NCI-H1105 (cell line): ENCODE data around the gene RNF34.
"Not testable (repeated sequence)": the region's sequence is repeated elsewhere in the genome, so short reads cannot be mapped to it uniquely, and the experiment has no call there.

Source experiments
- DNase-seq: peaks from one replicate; lab custom pipeline; 2025; lab: John Stamatoyannopoulos, UW

Gene RNF34, protein sequence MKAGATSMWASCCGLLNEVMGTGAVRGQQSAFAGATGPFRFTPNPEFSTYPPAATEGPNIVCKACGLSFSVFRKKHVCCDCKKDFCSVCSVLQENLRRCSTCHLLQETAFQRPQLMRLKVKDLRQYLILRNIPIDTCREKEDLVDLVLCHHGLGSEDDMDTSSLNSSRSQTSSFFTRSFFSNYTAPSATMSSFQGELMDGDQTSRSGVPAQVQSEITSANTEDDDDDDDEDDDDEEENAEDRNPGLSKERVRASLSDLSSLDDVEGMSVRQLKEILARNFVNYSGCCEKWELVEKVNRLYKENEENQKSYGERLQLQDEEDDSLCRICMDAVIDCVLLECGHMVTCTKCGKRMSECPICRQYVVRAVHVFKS

DNA sequence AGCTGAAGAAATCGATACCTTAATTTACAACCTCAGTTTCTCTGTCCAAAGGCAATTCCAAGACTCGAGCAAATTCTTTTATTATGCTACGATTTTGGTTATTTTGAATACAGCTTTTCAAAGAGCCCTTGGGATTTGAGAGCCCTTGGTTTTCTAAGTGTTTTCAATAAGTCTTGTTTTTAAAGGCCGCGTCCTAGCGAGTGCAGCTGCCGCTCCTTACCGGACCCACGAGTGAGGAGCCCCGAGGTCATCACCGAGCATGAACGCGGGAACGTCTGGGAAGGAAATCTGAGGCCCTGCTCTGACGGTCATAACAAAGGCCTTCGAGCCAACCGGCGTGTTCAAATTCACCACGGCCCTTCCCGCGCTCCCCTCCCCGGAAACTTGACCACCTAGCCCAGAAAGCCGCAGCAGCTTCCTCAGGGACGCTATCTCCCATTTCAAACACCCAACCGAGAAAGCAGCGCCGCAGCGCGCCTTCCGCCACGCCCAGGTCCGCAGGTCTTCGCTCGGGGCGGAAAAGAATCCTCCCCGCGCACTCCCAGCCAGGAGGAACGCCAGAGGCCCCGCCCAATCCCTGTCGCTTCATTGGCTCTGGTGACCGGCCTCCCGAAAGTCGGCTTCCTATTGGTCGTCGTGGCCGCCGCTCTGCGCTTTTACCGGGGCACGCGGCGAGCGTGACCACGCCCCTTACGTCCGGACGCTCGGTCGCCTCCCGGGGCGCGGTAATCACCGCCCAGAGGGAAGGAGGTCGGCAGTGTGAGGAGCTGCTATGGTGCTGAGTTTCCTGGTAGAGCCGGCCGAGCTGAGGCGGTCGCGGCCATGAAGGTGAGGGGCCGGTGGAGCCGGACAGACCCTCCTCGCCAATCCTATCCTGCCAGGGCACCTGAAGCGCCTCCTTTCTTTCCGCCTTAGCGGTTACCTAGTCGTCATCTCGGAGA, at the start of gene RNF34:
Gene RNF34, plus strand, starts transcription at position 728 of the 941 bp plus-strand sequence. Its CDS starts 95 bp downstream, at position 823.
- peak; percentile 99 for DNase-seq

DNA sequence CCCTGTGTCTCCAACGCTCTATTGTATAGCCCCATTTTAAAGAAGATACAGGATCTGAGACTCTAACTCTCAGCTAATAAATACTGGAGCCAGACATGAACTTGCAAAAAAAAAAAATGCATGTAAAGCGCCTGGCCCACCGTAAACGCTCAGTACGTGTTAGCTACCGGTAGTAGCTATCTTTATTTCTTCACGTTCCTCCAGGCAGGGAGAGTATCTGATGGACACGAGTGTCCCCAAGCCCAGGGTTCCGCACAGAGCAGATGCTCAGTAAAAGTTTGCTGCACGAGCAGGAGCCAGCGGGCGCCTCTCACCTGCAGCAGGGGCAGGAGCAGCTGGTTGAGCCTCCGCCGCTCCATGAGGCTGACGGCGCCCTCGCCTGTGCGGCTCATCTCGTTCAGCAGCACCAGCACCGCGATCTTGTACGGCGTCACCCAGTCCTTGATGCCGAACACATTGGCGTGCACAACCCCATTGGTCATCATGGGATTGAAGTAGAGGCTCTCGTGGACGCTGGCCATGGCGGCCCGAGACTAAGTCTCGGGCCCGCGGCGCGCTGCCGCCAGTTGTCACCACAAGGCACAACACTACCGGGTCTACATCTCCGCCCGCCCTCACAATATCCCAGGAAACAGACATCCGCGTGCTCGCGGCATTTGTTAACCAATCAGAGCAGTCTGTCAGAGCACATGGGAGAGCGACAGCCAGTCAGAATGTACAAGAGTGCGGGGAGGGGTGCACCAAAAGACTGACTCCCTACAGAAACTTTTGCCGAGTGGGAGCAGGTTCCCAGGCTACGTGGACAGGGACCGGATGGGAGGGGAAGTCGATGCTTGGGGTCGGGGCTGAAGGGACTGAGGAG, 47.9 kb upstream of the RNF34 start, which contains the start of gene ANAPC5:
Gene ANAPC5, minus strand, starts transcription at position 592 of the 862 bp plus-strand sequence. Its CDS starts 71 bp downstream, at position 521.
- DNase-seq, result peak; percentile 98

DNA sequence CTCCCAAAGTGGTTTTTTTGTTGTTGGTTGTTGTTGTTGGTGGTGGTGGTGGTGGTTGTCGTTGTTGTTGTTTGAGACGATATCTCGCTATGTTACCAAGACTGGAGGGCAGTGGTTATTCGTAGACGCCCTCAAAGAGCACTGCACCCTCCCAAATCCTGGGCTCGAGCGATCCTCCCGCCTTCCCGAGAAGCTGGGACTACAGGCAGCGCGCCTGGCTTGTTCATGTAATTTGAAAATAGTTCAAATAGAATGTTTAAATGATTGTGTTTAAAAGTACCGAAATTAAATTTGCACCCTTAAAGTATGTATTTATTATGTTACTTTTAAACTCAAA, 47.3 kb upstream of the RNF34 start:
- DNase-seq, result peak; percentile 85

DNA sequence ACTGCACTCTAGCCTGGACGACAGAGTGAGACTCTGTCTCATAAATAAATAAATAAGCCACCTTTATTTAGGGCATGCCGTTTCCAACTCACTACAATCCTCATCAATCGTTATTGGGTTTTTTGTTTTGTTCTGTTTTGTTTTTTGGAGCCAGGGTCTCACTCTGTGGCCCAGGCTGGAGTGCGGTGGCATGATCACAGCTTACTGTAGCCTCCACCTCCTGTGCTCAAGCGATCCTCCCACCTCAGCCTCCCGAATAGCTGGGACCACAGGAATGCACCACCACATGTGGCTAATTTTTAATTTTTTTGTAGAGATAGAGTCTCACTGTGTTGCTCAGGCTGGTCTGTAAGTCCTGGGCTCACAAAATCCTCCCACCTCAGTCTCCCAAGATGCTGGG, 44.1 kb upstream of the RNF34 start:
- no peak for DNase-seq

DNA sequence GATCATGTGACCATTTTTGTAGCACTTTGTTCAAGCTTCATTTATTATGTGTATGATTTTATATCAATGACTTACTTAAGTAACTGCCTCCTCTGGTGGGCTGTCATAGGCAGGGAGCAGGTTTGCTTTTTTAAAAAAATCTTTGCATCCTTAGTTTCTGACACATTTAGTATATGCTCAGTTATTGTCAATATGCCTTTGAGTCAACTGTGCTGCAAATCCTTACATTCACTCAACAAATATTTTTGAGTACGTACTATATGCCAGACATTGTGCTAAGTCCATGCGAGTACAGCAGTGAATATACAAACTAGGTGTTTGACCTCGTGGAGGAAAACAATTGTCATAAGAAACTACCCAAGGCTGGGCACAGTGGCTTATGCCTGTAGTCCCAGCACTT, 43.3 kb upstream of the RNF34 start:
- DNase-seq, result no peak

DNA sequence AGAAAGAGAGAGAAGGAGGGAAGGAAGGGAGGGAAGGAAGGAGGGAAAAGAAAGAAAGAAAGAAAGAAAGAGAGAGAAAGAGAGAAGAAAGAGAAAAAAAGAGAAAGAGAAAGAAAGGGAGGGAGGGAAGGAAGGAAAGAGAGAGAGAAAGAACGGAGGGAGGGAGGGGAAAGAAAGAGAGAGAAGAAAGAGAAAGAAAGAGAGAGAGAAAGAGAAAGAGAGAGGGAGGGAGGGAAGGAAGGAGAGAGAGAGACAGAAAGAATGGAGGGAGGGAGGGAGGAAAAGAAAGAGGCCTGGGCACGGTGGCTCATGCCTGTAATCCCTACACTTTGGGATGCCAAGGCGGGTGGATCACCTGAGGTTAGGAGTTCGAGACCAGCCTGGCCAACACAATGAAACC, 42.6 kb upstream of the RNF34 start:
- no peak for DNase-seq

DNA sequence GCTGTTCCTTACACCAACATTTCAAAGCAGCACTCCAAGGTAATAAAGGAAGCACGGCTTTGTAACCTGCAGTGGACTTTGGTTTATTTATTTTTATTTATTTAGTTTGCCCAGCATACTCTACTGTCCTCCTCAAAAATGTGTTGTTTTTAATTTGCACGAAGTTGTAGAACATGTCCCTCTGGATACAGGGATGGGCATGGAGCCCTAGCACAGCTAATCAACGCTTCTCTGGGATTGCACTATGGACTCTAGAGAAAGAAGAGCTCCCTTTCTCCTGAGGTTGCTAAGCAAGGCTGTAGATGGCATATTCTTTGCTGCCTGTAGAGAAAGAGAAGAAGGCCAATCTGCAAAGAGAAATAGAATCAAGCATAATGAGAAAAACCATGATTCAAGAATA, 41.8 kb upstream of the RNF34 start:
- no peak for DNase-seq

DNA sequence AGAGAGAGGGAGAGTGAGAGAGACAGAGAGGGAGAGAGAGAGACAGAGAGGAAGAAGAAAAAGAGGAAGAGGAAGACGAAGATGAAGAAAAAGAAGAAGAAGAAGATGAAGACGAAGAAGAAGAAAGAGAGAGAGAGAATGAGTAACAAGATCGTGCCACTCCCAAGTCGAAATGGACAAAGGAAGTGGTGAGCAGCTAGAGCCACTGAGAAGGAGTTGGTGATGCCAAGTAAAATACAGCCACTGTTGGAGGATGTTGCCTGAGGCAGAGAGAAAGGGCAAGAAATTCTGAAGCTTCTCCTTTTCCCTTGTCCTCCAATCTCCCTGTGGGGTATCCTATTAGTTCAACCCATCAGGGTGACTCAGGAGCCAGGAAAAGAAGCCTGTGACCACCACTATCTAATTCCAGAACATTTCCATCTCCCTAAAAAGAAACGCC, 35.2 kb upstream of the RNF34 start:
- DNase-seq, result no peak

DNA sequence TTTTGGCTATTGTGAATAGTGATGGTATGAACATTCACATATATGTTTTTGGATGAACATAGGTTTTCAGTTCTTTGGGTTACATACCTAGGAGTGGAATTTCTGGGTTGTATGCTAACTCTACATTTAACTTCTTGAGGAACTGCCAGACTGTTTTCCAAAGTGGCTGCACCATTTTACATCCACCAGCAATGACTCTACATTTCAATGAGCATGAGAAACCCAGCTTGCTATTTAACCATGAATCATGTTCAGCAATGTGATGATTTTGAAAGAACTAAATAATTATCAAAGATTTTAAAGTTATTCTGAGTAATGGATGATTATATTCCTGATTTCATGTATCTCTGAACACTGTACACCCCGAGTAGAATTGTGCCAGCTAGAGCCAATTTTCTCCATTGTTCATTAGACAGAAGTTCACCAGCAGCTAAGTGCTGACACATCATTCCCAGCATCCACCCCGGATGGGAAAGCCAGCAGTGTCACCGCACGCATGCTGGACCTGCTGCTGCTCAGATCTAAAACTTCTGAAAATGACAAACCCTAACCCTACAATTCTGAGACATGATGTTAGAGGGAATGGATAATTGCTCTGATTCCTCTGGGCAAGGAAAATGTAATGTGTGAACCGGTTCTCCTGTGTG, 34.4 kb upstream of the RNF34 start:
- no peak for DNase-seq

DNA sequence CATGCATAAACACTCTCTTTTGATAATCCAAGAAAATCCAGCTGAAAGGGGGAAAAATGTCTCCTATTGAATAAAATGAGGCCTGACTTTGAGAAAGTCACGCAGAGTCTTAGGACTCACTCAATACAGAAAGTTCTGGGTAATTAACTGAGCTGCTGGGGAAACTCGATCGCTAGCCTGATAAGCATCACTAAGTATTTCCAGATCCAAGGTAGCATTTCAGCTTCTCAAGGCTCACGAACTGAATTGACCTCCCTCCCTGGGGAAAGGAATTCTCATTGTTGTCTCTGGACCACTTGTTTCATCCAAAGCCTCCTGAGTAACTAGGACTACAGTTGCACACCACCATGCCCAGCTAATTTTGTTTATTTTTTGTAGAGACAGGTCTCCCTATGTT, 33.9 kb upstream of the RNF34 start:
- DNase-seq, result no peak

DNA sequence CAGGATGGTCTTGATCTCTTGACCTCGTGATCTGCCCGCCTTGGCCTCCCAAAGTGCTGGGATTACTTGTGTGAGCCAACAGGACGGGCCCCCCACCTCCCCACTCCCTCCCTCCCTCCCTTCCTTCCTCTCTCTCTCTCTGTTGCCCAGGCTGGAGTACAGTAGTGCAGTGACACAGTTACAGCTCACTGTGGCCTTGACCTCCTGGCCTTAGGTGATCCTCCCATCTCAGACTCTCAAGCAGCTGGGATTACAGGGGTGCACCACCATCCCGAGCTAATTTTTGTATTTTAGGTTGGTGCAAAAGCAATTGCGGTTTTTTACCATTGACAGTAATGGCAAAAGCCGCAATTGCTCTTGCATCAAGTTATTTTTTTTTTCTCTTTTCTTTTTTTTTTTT, 28.5 kb upstream of the RNF34 start:
- DNase-seq, result no peak

DNA sequence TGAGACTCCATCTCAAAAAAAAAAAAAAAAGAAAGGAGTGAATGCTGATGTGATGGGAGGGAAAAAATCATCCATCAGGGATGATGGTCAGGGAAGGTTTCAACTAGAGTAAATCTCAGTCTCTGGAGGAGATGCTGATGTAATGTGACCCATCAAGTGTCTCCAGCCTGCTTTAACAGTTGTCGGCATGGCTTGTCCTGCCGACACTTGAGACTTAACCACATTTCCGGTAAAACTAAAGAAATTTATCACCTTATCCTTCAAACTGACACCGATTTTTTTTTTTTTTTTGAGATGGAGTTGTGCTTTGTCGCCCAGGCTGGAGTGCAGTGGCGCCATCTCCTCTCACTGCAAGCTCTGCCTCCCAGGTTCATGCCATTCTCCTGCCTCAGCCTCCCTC, 26.2 kb upstream of the RNF34 start:
- DNase-seq, result no peak

DNA sequence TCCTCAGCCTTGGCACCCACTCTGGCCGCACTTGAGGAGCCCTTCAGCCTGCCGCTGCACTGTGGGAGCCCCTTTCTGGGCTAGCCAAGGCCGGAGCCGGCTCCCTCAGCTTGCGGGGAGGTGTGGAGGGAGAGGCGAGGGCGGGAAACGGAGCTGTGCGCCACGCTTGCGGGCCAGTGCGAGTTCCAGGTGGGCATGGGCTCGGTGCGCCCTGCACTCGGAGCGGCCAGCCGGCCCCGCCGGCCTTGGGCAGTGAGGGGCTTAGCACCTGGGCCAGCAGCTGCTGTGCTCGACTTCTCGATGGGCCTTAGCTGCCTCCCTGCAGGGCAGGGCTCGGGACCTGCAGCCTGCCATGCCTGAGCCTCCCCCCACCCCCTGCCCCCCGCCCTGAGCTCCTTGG, 25.6 kb upstream of the RNF34 start:
- not testable (repeated sequence) for DNase-seq

DNA sequence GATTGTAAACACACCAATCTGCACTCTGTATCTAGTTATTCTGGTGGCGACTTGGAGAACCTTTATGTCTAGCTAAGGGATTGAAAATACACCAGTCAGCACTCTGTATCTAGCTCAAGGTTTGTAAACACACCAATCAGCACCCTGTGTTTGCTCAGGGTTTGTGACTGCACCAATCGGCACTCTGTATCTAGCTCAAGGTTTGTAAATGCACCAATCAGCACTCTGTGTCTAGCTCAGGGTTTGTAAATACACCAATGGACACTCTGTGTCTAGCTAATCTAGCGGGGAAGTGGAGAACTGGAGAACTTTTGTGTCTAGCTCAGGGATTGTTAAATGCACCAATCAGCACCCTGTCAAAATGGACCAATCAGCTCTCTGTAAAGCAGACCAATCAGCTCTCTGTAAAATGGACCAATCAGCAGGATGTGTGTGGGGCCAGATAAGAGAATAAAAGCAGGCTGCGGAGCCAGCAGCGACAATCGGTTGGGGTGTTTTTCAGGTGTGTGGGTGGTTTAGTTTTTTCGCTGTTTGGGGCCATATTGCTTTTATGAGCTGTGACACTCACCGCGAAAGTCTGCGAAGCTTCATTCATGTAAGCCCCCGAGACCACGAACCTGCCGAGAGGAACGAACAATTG, 24.9 kb upstream of the RNF34 start:
- DNase-seq, result not testable (repeated sequence)

DNA sequence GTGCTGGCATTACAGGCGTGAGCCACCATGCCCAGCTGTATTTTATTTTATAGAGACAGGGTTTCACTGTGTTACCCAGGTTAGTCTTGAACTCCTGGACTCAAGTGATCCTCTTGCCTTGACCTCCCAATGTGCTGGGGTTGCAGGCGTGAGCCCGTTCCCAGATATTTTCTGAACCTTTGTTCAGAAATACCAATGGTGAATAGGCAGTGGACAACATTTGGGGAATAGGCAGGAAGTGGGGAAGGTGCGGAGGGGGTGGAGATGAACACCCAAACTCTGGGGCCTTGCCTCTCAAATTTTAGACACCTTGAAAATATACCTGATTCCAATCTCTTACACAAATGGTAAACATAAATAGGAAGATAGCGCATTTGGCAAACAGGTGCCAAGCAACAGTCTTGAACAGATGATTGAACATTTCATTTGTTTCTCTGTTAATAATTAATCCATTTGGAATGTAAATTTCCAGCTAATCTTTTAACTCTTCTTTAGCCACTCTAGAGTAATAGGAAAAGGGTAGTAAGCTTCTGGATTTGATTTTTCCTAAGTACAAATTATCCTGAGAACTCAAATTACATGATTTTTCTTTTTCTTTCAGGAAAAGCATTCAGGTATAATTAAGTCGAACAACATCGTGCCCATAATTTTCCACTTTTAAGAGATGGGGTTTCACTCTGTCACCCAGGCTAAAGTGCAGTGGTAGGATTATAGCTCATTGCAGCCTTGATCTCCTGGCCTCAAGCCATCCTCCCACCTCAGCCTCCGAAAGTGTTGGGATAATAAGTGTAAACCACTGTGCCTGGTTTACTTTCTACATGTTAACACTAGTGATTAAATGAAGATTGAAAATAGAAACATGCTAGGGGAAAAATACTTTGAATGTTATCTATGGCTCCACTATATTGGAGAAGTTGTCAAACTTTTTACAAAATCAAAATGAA, 22.9 kb upstream of the RNF34 start:
- DNase-seq, result no peak

DNA sequence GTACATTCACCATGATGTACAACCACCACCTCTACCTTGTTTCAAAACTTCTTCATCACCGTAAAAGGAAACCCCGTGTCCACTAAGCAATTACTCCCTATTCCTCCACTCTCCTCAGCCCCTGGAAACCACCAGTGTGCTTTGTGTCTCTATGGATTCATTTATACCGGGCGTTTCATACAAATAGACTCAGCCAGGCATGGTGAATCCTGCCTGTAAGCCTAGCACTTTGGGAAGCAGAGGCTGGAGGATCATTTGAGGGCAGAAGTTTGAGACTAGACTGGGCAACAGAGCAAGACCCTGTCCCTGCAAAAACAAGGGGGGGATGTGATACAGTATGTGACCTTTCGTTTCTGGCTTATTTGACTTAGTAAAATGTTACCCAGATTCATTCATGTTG, 21.2 kb upstream of the RNF34 start:
- DNase-seq, result no peak

DNA sequence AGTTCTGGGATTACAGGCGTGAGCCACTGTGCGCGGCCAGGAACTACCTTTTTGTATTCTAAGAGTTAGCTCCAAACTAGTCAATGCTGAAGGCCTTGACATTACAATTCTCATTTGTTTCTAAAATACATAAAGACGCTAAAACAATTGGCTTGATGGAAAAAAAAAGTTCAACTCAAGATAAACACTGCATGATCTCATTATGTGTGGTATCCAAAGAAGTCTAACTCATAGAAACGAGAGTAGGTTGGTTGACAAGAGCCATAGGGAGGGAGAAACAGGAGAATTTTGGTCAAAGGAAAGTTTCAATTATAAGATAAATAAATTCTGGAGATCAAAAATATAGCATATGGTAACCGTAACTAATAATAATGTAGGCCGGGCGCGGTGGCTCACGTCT, 20.0 kb upstream of the RNF34 start:
- no peak for DNase-seq

DNA sequence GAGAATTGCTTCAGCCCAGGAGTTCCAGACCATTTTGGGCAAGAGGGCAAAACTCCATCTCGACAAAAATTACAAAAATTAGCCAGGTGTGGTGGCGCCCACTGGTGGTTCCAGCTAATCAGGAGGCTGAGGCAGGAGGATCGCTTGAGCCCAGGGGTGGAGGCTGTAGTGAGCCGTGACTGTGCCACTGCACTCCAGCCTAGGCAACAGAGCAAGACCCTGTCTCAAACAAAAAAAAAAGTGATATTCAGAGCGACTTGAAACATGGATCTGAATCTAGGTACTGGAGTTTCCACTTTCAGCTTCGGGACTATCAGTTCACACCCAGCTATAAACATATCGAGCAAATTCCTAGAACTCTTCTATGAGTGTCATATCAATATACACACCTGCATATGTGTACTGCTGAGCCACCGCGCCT, 16.3 kb upstream of the RNF34 start:
- no peak for DNase-seq

DNA sequence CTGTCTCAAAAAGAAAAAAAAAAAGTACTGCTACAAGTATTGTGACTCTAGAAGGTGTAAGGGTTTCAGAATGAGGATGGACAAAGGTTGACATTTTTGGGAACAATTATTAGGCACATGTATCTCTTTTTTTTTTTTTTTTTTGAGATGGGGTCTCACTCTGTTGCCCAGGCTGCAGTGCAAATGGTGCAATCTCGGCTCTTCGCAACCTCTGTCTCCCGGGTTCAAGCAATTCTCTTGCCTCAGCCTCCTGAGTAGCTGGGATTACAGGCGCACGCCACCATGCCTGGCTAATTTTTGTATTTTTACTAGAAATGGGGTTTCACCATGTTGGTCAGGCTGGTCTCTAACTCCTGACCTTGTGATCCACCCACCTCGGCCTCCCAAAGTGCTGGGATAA, 15.0 kb upstream of the RNF34 start:
- not testable (repeated sequence) for DNase-seq

DNA sequence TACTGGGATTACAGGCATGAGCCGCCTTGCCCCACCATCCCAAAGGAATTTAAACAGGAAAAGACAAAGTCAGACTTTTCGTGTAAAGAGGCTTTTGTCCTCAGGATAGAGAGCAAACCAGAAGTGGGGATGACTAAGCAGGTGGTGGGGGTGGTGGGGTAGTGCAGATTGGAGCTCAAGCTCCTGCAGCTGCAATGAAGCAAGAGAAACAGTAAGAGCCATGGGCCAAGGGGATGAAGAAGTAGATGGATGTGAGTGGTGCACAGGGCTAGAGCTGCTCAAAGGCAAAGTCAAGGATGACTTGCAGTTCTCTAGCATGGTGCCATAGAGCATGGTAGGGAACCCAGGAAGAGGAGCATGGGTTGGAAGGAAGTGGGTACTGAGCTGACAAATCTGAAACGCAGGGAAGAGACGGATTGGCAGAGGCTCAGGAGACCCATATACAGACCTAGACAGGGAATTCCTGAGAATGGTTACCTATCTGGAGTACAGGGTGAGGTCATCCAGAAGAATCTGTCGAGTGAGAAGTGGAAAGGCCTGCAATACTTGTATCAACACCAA, 11.4 kb upstream of the RNF34 start:
- DNase-seq, result no peak
